ENCODE measurements around the gene THRB.

DNA sequence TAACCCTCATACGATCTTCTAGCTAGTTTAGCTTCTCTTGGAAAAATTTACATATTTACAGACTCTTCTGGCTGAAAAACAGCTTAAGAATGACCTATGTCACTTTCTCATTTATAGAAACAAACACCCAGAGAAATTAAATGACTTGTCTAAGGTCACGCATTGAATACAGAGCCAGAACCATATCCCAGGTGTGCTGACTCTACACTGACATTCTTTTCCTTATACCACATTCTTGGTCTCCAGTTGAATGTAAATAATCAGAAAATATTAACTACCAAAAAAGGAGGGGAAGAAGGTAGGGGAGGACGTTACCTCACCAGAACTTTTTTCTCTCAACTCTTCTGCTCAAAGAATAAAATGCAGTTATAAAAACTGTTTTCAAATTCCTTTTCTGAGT is 95.0 kb downstream of the THRB start:
- TF ChIP-seq CTCF (IDR thresholded peaks at IDR 0.05) = no peak
- TF ChIP-seq EP300 (IDR thresholded peaks at IDR 0.05) = no peak
- no peak for TF ChIP-seq POLR2A (IDR thresholded peaks at IDR 0.05)
- no peak for TF ChIP-seq POLR2AphosphoS5 (IDR thresholded peaks at IDR 0.05)
